ENCODE measurements around the gene DOCK7.

DNA sequence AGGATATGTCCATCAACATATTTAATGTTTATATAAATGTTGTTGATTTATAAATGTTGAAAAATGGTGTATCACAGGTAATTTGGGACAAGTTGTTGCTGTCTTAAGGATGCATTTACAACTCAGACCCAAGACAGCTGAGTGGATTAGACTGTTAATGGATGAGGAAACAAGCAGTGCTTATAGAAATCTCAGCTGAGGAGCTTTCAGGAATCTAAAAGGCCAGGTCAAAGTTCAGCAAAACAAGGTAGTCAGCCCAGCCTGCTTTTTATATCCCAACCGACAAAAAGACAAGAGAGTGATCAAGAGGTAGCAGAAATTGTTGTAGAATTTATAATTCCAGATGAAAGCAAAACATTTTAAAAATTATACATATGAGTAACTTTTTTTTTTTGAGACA is 268.0 kb downstream of the DOCK7 start:
- TF ChIP-seq, protein P1, sequence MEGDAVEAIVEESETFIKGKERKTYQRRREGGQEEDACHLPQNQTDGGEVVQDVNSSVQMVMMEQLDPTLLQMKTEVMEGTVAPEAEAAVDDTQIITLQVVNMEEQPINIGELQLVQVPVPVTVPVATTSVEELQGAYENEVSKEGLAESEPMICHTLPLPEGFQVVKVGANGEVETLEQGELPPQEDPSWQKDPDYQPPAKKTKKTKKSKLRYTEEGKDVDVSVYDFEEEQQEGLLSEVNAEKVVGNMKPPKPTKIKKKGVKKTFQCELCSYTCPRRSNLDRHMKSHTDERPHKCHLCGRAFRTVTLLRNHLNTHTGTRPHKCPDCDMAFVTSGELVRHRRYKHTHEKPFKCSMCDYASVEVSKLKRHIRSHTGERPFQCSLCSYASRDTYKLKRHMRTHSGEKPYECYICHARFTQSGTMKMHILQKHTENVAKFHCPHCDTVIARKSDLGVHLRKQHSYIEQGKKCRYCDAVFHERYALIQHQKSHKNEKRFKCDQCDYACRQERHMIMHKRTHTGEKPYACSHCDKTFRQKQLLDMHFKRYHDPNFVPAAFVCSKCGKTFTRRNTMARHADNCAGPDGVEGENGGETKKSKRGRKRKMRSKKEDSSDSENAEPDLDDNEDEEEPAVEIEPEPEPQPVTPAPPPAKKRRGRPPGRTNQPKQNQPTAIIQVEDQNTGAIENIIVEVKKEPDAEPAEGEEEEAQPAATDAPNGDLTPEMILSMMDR (IDR thresholded peaks at IDR 0.05; ENCODE audit: insufficient read depth, low read length, poor library complexity, severe bottlenecking): no peak
- no peak for TF ChIP-seq EZH2phosphoT487 (conservative IDR thresholded peaks at IDR 0.05; ENCODE audit: low read length)

Data from SU-DHL-6 (cell line).